ENCODE measurements around the gene C2CD2L. TPM values are rescaled to one million over a fixed set of nuclear protein-coding genes. Genes with fewer than 3 reads are reported as not detected.
"Not testable (repeated sequence)": the region's sequence is repeated elsewhere in the genome, so short reads cannot be mapped to it uniquely, and the experiment has no call there.

The C2CD2L gene
- 18.1 TPM for polyA plus RNA-seq
- long read RNA-seq, donor 1, partial matches to known transcripts: 0 of 1 reads
- long read RNA-seq, donor 1, other reads (novel, unspliced or antisense): 0 of 1 reads
- long read RNA-seq, donor 2, partial matches to known transcripts: 6 of 6 reads
- long read RNA-seq, donor 2, other reads (novel, unspliced or antisense): 0 of 6 reads
- long read RNA-seq, donor 3: 0 reads
- long read RNA-seq, donor 4: 0 reads
- long read RNA-seq, donor 5, partial matches to known transcripts: 0 of 3 reads
- long read RNA-seq, donor 5, other reads (novel, unspliced or antisense): 0 of 3 reads
- long read RNA-seq, donor 6, partial matches to known transcripts: 0 of 2 reads
- long read RNA-seq, donor 6, other reads (novel, unspliced or antisense): 0 of 2 reads
- long read RNA-seq, donor 7, partial matches to known transcripts: 0 of 1 reads
- long read RNA-seq, donor 7, other reads (novel, unspliced or antisense): 0 of 1 reads
- long read RNA-seq, donor 8: 0 reads
- long read RNA-seq, donor 9: 0 reads
- long read RNA-seq, donor 10, partial matches to known transcripts: 0 of 1 reads
- long read RNA-seq, donor 10, other reads (novel, unspliced or antisense): 0 of 1 reads
- long read RNA-seq, donor 11: 0 reads

DNA sequence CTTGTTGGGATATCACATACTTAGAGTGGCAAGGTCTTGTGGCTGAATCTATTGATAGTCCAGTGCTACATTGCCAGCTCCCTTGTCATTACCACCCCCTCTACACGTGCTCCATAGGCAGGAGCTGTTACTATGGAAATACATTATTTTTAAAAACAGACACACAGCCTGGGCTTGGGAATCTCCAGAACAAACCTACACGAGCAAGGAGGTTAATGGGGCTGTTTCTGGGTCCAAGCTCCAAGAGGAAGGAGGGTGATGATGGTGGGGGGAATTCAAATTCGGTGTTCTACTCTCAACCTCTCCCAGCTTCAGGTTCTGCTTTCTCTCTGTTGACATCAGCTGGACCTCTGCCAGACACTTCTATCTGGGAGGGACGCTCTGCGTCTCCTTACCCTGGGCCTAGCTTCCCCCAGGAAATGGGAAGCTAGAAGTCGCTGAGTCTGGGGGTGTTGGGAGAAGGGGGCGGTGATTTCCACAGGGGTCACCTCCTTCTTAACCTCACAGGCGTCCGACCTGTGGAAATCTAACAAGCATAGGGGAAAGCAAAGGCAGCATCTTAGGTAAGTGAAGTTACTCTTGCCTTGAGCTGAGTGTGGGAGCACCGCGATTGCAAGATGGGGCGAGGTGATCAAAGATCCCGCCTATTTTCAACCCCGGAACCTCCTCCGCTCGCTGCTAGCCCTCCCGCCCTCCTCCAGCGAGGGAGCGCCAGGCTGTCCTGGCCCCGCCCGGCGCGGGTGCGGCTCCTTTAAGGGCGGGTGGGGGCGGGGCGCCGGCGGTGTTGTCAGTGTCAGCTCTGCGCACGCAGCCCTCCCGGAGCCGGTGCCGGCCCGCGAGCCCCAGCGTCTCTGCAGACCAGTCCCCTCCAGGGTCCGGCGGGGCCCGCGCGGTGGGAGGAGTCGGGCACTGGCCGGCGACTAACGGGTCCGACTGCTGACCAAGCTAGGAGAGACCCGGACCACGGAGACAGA lies at the start of gene C2CD2L:
TSS of gene C2CD2L (plus strand) at position 781 of the 974 bp plus-strand sequence. CDS start 398 bp downstream, outside the sequence.
- H3K27me3 ChIP-seq (ENCODE audit: control insufficient read depth, insufficient read depth, low read length): no peaks in the 10 kb centered on the region
- peak within 1 kb of the TSS; percentile 82 for H3K27ac ChIP-seq (ENCODE audit: low read length)
- H3K4me1 ChIP-seq (ENCODE audit: control insufficient read depth, insufficient read depth, low read length): peaks cover 35% of the 10 kb centered on the region
- peak; percentile 92 to 96 for DNase-seq
- no peaks in the 10 kb centered on the region for H3K9me3 ChIP-seq (ENCODE audit: control insufficient read depth, low read depth, low read length)
- H3K4me3 ChIP-seq (ENCODE audit: low read length): peak within 1 kb of the TSS; percentile 75
- H3K36me3 ChIP-seq (ENCODE audit: control insufficient read depth, insufficient read depth, low read length): peaks cover 20% of the 10 kb centered on the region
- WGBS (ENCODE audit: insufficient coverage, low lambda C conversion rate): no CpG with 5 or more reads among the region's 49 CpGs

DNA sequence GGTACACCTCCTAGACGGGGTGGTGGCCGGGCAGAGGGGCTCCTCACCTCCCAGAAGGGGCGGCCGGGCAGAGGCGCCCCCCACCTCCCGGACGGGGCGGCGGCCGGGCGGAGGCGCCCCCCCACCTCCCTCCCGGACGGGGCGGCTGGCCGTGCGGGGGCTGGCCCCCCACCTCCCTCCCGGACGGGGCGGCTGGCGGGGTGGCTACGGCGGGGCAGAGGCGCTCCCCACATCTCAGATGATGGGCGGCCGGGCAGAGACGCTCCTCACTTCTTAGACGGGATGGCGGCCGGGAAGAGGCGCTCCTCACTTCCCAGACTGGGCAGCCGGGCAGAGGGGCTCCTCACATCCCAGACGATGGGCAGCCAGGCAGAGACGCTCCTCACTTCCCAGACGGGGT lies 48.0 kb upstream of the C2CD2L start:
- H3K27ac ChIP-seq (ENCODE audit: low read length); DNase-seq; H3K4me1 ChIP-seq (ENCODE audit: control insufficient read depth, insufficient read depth, low read length); H3K27me3 ChIP-seq (ENCODE audit: control insufficient read depth, insufficient read depth, low read length); H3K9me3 ChIP-seq (ENCODE audit: control insufficient read depth, low read depth, low read length); H3K4me3 ChIP-seq (ENCODE audit: low read length): not testable (repeated sequence)
- peaks cover 14% of the 10 kb centered on the region for H3K36me3 ChIP-seq (ENCODE audit: control insufficient read depth, insufficient read depth, low read length)
- WGBS (ENCODE audit: insufficient coverage, low lambda C conversion rate): no CpG with 5 or more reads among the region's 35 CpGs

DNA sequence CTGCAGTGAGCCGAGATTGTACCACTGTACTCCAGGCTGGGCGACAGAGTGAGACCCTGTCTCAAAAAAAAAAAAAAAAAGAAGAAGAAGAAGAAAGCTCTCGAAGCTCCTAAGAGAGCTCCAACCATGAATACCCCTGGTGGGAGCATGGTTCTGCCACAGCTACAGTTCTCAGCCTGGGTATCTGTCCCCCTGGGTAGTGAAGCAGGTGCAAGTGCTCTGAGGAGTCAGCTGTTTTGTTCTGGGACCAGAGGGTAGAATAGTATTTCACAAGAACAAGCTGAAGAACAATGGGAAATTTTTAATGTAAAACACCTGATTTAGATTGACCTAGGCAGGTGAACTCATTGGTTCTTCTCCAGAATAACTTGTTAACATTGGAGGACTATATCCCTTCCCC lies 45.9 kb upstream of the C2CD2L start:
- no CpG with 5 or more reads among the region's 3 CpGs for WGBS (ENCODE audit: insufficient coverage, low lambda C conversion rate)
- DNase-seq: no peak
- Histone ChIP-seq H3K4me3 (ENCODE audit: low read length) (no peak overlapping the region), H3K36me3 (ENCODE audit: control insufficient read depth, insufficient read depth, low read length) (no peaks in the 10 kb centered on the region), H3K27ac (ENCODE audit: low read length) (no peak overlapping the region), H3K9me3 (ENCODE audit: control insufficient read depth, low read depth, low read length) (no peaks in the 10 kb centered on the region), H3K27me3 (ENCODE audit: control insufficient read depth, insufficient read depth, low read length) (no peaks in the 10 kb centered on the region), H3K4me1 (ENCODE audit: control insufficient read depth, insufficient read depth, low read length) (no peaks in the 10 kb centered on the region)

DNA sequence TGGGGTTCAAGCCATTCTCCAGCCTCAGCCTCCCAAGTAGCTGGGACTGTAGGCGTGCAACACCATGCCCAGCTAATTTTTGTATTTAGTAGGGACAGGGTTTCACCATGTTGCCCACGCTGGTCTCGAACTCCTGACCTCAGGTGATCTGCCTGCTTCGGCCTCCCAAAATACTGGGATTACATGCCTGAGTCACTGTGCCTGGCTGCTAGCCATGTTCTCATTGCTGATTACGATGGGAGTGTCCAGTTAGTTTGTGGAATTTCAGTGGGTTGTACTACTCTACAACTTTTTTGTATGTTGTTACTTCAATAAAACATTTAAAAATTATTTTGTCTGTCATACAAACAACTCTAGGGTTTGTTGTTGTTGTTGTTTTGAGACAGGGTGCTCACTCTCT lies 44.4 kb upstream of the C2CD2L start:
- no CpG with 5 or more reads among the region's 5 CpGs for WGBS (ENCODE audit: insufficient coverage, low lambda C conversion rate)
- DNase-seq: no peak
- peaks cover 4% of the 10 kb centered on the region for H3K4me1 ChIP-seq (ENCODE audit: control insufficient read depth, insufficient read depth, low read length)

DNA sequence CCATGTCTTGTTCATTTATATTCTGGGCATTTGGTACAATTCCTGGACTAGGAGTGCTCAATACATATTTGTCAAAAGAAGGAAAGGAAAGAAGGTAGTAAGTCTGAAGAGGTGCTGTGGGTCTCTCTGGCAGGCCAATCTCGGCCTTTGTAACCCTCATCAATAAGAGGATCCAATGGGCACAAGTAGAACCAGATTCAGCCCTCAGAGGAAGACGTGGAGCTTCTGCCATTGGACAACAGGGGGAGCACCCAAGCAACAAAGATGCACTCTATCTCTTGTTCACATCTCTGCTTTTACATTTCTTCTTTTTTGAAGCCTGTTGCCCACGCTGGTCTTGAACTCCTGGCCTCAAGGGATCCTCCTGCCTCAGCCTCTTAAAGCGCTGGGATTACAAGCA lies 41.8 kb upstream of the C2CD2L start:
- peak in 1 of 2 donors; percentile 15 for DNase-seq
- WGBS (ENCODE audit: insufficient coverage, low lambda C conversion rate): no CpG with 5 or more reads among the region's 4 CpGs
- H3K36me3 ChIP-seq (ENCODE audit: control insufficient read depth, insufficient read depth, low read length): peaks cover 4% of the 10 kb centered on the region
- H3K4me3 ChIP-seq (ENCODE audit: low read length): no peak overlapping the region
- H3K4me1 ChIP-seq (ENCODE audit: control insufficient read depth, insufficient read depth, low read length): peaks cover 4% of the 10 kb centered on the region
- H3K9me3 ChIP-seq (ENCODE audit: control insufficient read depth, low read depth, low read length): no peaks in the 10 kb centered on the region
- no peak overlapping the region for H3K27ac ChIP-seq (ENCODE audit: low read length)
- H3K27me3 ChIP-seq (ENCODE audit: control insufficient read depth, insufficient read depth, low read length): no peaks in the 10 kb centered on the region

More for the DNA sequence above, 44.4 kb upstream of the C2CD2L start:
- Histone ChIP-seq H3K36me3 (ENCODE audit: control insufficient read depth, insufficient read depth, low read length) (no peaks in the 10 kb centered on the region), H3K9me3 (ENCODE audit: control insufficient read depth, low read depth, low read length) (no peaks in the 10 kb centered on the region), H3K4me3 (ENCODE audit: low read length) (no peak overlapping the region), H3K27ac (ENCODE audit: low read length) (no peak overlapping the region), H3K27me3 (ENCODE audit: control insufficient read depth, insufficient read depth, low read length) (no peaks in the 10 kb centered on the region)

DNA sequence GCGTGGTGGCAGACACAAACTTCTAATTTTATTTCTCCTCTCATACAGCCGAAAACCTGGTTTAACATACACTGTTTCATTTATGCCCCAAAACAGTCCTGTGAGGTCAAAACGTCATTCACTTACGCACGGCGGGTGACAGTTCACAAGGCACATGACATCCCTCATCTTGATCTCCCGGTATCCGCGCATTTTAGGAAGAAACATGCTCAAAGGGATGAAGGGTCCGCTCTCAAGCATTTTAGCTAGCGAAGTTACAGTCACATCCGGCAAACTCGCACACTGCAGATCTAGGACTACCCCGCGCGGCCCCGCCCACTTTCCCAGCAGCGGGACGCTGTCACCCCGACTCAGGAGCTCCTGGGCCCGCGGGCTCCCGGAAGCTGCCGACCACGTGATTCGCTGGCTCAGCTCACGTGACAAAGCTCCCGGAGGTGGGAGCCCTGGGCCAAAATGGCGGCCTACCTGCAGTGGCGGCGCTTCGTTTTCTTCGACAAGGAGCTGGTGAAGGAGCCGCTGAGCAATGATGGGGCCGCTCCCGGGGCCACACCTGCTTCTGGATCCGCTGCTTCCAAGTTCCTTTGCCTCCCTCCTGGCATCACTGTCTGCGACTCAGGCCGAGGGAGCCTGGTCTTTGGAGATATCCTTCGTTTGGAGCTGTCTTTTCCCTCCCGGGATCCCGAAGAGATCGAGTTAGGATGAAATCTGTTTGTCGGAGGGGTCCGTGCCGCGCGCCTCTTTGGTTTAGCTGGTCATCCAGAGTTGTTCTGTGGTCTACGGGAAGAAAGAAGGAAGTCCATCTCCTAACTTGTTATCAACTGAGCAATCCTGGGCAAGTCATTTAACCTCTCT lies 39.5 kb upstream of the C2CD2L start, which contains the start of gene VPS11:
TSS of gene VPS11 (plus strand) at position 448 of the 852 bp plus-strand sequence. CDS start at position 454, 6 bp downstream.
- H3K4me1 ChIP-seq (ENCODE audit: control insufficient read depth, insufficient read depth, low read length): peaks cover 4% of the 10 kb centered on the region
- no peaks in the 10 kb centered on the region for H3K9me3 ChIP-seq (ENCODE audit: control insufficient read depth, low read depth, low read length)
- H3K36me3 ChIP-seq (ENCODE audit: control insufficient read depth, insufficient read depth, low read length): peaks cover 16% of the 10 kb centered on the region
- peak; percentile 97 for DNase-seq
- peak within 1 kb of the TSS; percentile 65 for H3K27ac ChIP-seq (ENCODE audit: low read length)
- WGBS (ENCODE audit: insufficient coverage, low lambda C conversion rate): no CpG with 5 or more reads among the region's 49 CpGs
- no peaks in the 10 kb centered on the region for H3K27me3 ChIP-seq (ENCODE audit: control insufficient read depth, insufficient read depth, low read length)
- H3K4me3 ChIP-seq (ENCODE audit: low read length): peak within 1 kb of the TSS; percentile 69

DNA sequence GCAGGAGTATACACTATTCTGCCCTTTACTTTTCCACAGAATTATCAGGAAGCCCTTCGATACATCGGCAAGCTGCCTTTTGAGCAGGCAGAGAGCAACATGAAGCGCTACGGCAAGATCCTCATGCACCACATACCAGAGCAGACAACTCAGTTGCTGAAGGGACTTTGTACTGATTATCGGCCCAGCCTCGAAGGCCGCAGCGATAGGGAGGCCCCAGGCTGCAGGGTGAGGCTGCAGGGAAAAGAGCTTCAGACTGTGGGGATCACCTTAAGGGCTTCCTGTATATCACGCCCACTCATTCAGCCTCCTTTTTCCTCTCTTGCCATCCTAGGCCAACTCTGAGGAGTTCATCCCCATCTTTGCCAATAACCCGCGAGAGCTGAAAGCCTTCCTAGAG lies 29.3 kb upstream of the C2CD2L start:
- Histone ChIP-seq H3K4me3 (ENCODE audit: low read length) (no peak overlapping the region), H3K27me3 (ENCODE audit: control insufficient read depth, insufficient read depth, low read length) (no peaks in the 10 kb centered on the region), H3K27ac (ENCODE audit: low read length) (peak overlapping the region; percentile 78), H3K4me1 (ENCODE audit: control insufficient read depth, insufficient read depth, low read length) (peaks cover 38% of the 10 kb centered on the region), H3K36me3 (ENCODE audit: control insufficient read depth, insufficient read depth, low read length) (peaks cover 77% of the 10 kb centered on the region), H3K9me3 (ENCODE audit: control insufficient read depth, low read depth, low read length) (no peaks in the 10 kb centered on the region)
- WGBS (ENCODE audit: insufficient coverage, low lambda C conversion rate): no CpG with 5 or more reads among the region's 11 CpGs
- DNase-seq: peak; percentile 86 to 92

DNA sequence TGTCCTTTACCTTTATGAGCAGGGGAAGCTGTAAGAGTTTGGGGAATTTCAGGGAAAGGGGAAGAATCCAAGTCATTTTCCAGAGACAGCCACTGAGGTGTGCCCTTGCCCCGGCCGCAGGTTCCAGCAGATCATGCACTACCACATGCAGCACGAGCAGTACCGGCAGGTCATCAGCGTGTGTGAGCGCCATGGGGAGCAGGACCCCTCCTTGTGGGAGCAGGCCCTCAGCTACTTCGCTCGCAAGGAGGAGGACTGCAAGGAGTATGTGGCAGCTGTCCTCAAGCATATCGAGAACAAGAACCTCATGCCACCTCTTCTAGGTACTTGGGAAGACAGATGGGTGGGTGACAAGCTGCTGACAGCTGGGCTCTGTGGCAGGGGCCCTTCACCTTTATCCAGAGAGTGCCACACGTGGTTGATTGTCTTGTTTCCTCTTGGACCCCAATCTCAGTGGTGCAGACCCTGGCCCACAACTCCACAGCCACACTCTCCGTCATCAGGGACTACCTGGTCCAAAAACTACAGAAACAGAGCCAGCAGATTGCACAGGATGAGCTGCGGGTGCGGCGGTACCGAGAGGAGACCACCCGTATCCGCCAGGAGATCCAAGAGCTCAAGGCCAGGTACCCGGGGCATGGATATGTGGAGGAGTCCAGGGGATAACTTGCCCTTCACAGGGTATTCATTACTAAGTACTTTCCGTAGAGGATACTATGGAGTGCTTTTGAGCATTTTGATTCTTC lies 28.3 kb upstream of the C2CD2L start:
- H3K27me3 ChIP-seq (ENCODE audit: control insufficient read depth, insufficient read depth, low read length): no peaks in the 10 kb centered on the region
- no peak overlapping the region for H3K4me3 ChIP-seq (ENCODE audit: low read length)
- no peaks in the 10 kb centered on the region for H3K9me3 ChIP-seq (ENCODE audit: control insufficient read depth, low read depth, low read length)
- peaks cover 67% of the 10 kb centered on the region for H3K36me3 ChIP-seq (ENCODE audit: control insufficient read depth, insufficient read depth, low read length)
- DNase-seq: no peak
- peak overlapping the region; percentile 78 for H3K27ac ChIP-seq (ENCODE audit: low read length)
- peaks cover 38% of the 10 kb centered on the region for H3K4me1 ChIP-seq (ENCODE audit: control insufficient read depth, insufficient read depth, low read length)
- WGBS (ENCODE audit: insufficient coverage, low lambda C conversion rate): no CpG with 5 or more reads among the region's 19 CpGs

DNA sequence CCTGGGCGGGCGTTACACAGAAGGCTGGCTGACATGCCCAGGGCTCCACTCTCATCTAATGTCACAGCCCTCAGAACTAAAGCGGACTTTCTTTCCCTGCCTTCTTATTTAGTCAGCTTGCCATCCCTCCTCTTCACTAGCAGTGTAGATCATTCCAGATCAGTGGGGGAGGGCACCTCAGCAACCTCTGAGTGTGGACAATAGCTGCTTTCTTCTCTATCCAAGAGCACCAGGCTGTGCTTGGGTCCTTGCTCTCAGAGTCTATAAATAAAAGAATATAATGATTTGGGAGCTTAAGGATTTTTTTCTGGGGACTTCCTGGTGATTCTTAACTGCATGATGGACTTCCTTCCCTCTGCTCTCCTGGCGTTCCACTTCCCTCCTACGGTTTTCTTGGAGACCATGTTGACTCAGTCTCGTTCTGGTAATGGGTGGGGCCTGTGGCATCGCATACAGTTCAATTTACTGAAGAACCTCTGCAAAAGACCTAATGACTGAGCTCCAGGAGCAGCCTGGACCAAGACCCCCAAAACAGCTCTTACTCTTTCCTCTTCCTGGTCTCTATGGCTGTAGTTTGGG lies 25.4 kb upstream of the C2CD2L start:
- H3K4me1 ChIP-seq (ENCODE audit: control insufficient read depth, insufficient read depth, low read length): peaks cover 42% of the 10 kb centered on the region
- H3K36me3 ChIP-seq (ENCODE audit: control insufficient read depth, insufficient read depth, low read length): peaks cover 56% of the 10 kb centered on the region
- no peaks in the 10 kb centered on the region for H3K27me3 ChIP-seq (ENCODE audit: control insufficient read depth, insufficient read depth, low read length)
- no CpG with 5 or more reads among the region's 7 CpGs for WGBS (ENCODE audit: insufficient coverage, low lambda C conversion rate)
- no peak for DNase-seq
- H3K27ac ChIP-seq (ENCODE audit: low read length): peak overlapping the region; percentile 51
- no peaks in the 10 kb centered on the region for H3K9me3 ChIP-seq (ENCODE audit: control insufficient read depth, low read depth, low read length)
- H3K4me3 ChIP-seq (ENCODE audit: low read length): no peak overlapping the region
